Neural crest cell (in vitro differentiated cells): ENCODE data around the gene ABCA13. TPM values are rescaled to one million over a fixed set of nuclear protein-coding genes. Genes with fewer than 3 reads are reported as not detected.

Source experiments
- DNase-seq: peaks from one replicate; pipeline ENCODE4 v3.0.0; 2021; ENCODE audit warnings: low read depth, mixed read lengths, low spot score
- H3K27ac Mint-ChIP-seq: one replicate; pipeline ENCODE4 v1.8.0; 2021; ENCODE audit warnings: mild to moderate bottlenecking, mixed read lengths; ENCODE audit not compliant: unreplicated experiment
- H3K27me3 Mint-ChIP-seq: 2 replicates; pipeline ENCODE4 v1.8.0; 2021; ENCODE audit warnings: low read depth, mild to moderate bottlenecking, mixed read lengths
- H3K36me3 Mint-ChIP-seq: 2 replicates; pipeline ENCODE4 v1.8.0; 2021; ENCODE audit warnings: low read depth, mild to moderate bottlenecking, mixed read lengths
- H3K4me1 Mint-ChIP-seq: 2 replicates; pipeline ENCODE4 v1.8.0; 2021; ENCODE audit warnings: mixed read lengths
- H3K4me3 Mint-ChIP-seq: one replicate; pipeline ENCODE4 v1.8.0; 2021; ENCODE audit warnings: mild to moderate bottlenecking, mixed read lengths
- H3K9me3 Mint-ChIP-seq: 2 replicates; pipeline ENCODE4 v1.8.0; 2021; ENCODE audit warnings: mixed read lengths
- CTCF ChIP-seq: fragments of 200-600 bp; sonication (generic); conservative IDR thresholded peaks from 2 replicates; pipeline ENCODE4 v1.5.0; 2021; ENCODE audit warnings: antibody characterized with exemption, mild to moderate bottlenecking
- total RNA-seq: library from RNA; stranded (reverse); gene quantifications from 2 replicates; pipeline ENCODE4 v1.2.1, GENCODE V29; 2021

The ABCA13 gene
- total RNA-seq, 1 donor from 2014 or later = 0.89 TPM

GRCh38 chr7:48182718-48183369, 11.6 kb downstream of the ABCA13 start:
- Mint-ChIP-seq H3K36me3 (peaks cover 4% of the 10 kb centered on the region), H3K4me3 (no peak overlapping the region), H3K27ac (no peak overlapping the region), H3K27me3 (no peaks in the 10 kb centered on the region), H3K4me1 (peaks cover 13% of the 10 kb centered on the region), H3K9me3 (peaks cover 9% of the 10 kb centered on the region)
- TF ChIP-seq CTCF = no peak
- no peak for DNase-seq

GRCh38 chr7:48183370-48183743, 12.1 kb downstream of the ABCA13 start:
- Mint-ChIP-seq H3K4me1 (peaks cover 13% of the 10 kb centered on the region), H3K36me3 (peaks cover 8% of the 10 kb centered on the region), H3K9me3 (peaks cover 9% of the 10 kb centered on the region), H3K27me3 (no peaks in the 10 kb centered on the region), H3K4me3 (no peak overlapping the region), H3K27ac (no peak overlapping the region)
- TF ChIP-seq CTCF = no peak
- DNase-seq = no peak

GRCh38 chr7:48183965-48184364, 12.7 kb downstream of the ABCA13 start:
- peaks cover 15% of the 10 kb centered on the region for H3K9me3 Mint-ChIP-seq
- H3K27me3 Mint-ChIP-seq = no peaks in the 10 kb centered on the region
- no peak for TF ChIP-seq CTCF
- no peak overlapping the region for H3K27ac Mint-ChIP-seq
- no peak overlapping the region for H3K4me3 Mint-ChIP-seq
- H3K4me1 Mint-ChIP-seq = peaks cover 17% of the 10 kb centered on the region
- H3K36me3 Mint-ChIP-seq = peaks cover 11% of the 10 kb centered on the region
- DNase-seq = no peak

- DNase-seq = no peak
- peaks cover 13% of the 10 kb centered on the region for H3K9me3 Mint-ChIP-seq
- H3K4me1 Mint-ChIP-seq = peaks cover 9% of the 10 kb centered on the region
- H3K27me3 Mint-ChIP-seq = no peaks in the 10 kb centered on the region
- no peak for TF ChIP-seq CTCF
- peaks cover 12% of the 10 kb centered on the region for H3K36me3 Mint-ChIP-seq
- peak overlapping the region; percentile 79 for H3K27ac Mint-ChIP-seq
- no peak overlapping the region for H3K4me3 Mint-ChIP-seq
These were observed 17.7 kb downstream of the ABCA13 start for GRCh38 chr7:48188776-48189520.

- Mint-ChIP-seq H3K27me3 (no peaks in the 10 kb centered on the region), H3K36me3 (peaks cover 8% of the 10 kb centered on the region), H3K9me3 (peaks cover 6% of the 10 kb centered on the region), H3K4me3 (no peak overlapping the region), H3K27ac (no peak overlapping the region), H3K4me1 (peaks cover 9% of the 10 kb centered on the region)
- no peak for TF ChIP-seq CTCF
- no peak for DNase-seq
These were observed 21.7 kb downstream of the ABCA13 start for GRCh38 chr7:48192996-48193395.
